Heart left ventricle (tissue), 16 donors: Measurements from ENCODE around the gene GPR15. TPM values are rescaled to one million over a fixed set of nuclear protein-coding genes. Genes with fewer than 3 reads are reported as not detected.

Experiments used
- ATAC-seq, 4 donors: fragments of 200-7000 bp; cut with Tn5 transposase; one replicate each; pipeline ENCODE4 v1.9.1; 2020 to 2022; ENCODE audit warnings: moderate library complexity in 4 of 4, mild to moderate bottlenecking in 3 of 4, moderate number of reproducible peaks in 1 of 4
- DNase-seq, 5 donors: peaks; one replicate each; pipeline ENCODE4 v3.0.0-alpha.2; 2020
- H3K27ac ChIP-seq, 12 donors: fragments of 200-600 bp; sonication (generic) in 4 of 12; one replicate each; pipeline versions ENCODE4 v1.5.0 to v1.8.0; 2016 to 2022; ENCODE audit warnings: mild to moderate bottlenecking in 2 of 12
- H3K27me3 ChIP-seq, 9 donors: fragments of 200-600 bp; sonication (generic) in 2 of 9; one replicate each; pipeline versions ENCODE4 v1.5.1 to v1.8.0; 2016 to 2022; ENCODE audit warnings: mild to moderate bottlenecking in 3 of 9
- H3K36me3 ChIP-seq, 9 donors: fragments of 200-600 bp; sonication (generic) in 2 of 9; one replicate each; pipeline versions ENCODE4 v1.5.0 to v1.8.0; 2018 to 2022; ENCODE audit warnings: mild to moderate bottlenecking in 2 of 9
- H3K4me1 ChIP-seq, 12 donors: fragments of 200-600 bp; sonication (generic) in 4 of 12; one replicate each; pipeline versions ENCODE4 v1.5.0 to v1.8.0; 2016 to 2022; ENCODE audit warnings: mild to moderate bottlenecking in 3 of 12
- H3K4me3 ChIP-seq, 12 donors: fragments of 200-600 bp; sonication (generic) in 4 of 12; one replicate each; pipeline versions ENCODE4 v1.5.0 to v1.8.0; 2017 to 2022; ENCODE audit warnings: mild to moderate bottlenecking in 9 of 12, moderate library complexity in 4 of 12
- H3K9me3 ChIP-seq, 12 donors: fragments of 200-600 bp; sonication (generic) in 4 of 12; one replicate each; pipeline versions ENCODE4 v1.5.0 to v1.8.0; 2016 to 2022; ENCODE audit warnings: mild to moderate bottlenecking in 1 of 12
- POLR2A ChIP-seq, 2 donors: fragments of 450-650 bp; IDR thresholded peaks; one replicate each; pipeline ENCODE4 v1.6.1; 2017; ENCODE audit warnings: antibody characterized with exemption in 2 of 2, mild to moderate bottlenecking in 2 of 2, moderate library complexity in 2 of 2
- WGBS, 4 donors: extraction: QIAGEN DNeasy Blood & Tissue Kit in 2 of 4; methylation state at CpG; one replicate each; pipeline versions ENCODE4 v1.1.5 to v1.1.7; 2013 to 2018; 5-methylcytosine and 5-hydroxymethylcytosine counted together
- intact Hi-C, 10 donors: fragments of 100-400 bp; cut with DNase I; formaldehyde crosslinking; loops; one replicate each; pipeline versions ENCODE4 v1.11.1 to v1.14.2; 2022
- polyA plus RNA-seq, 2 donors: library from polyadenylated mRNA; stranded (reverse); fragments of 200-250 nt; gene quantifications; one replicate each; pipeline ENCODE4 v1.2.3, GENCODE V29; 2013
- total RNA-seq, 9 donors: library from RNA; depleted of rRNA in 2 of 9; stranded (reverse); fragments of >200 nt in 2 of 9; fragmentation: NEBNext Ultra II Directional in 3 of 9; extraction: Animal tissue kit (Norgen Biotek cat#: 25700) in 3 of 9; gene quantifications; one replicate each; pipeline versions ENCODE4 v1.1.0 to v1.2.4, GENCODE V29; 2016 to 2023
- TF ChIP-seq, protein P1 (sequence below), 12 donors: fragments of 200-600 bp; sonication (generic) in 4 of 12; IDR thresholded peaks; one replicate each; pipeline versions ENCODE4 v1.5.0 to v1.8.0; 2018 to 2022; ENCODE audit warnings: antibody characterized with exemption in 12 of 12, mild to moderate bottlenecking in 5 of 12
- donor health status: ischemic (EF 13 %, LVEDD 7.1; RV severe dilation, severe dysfunction).
- donor health status: healthy with polysubstance abuse.
- donor health status: DM: no; HTN: yes; CAD: no.
- donor health status: DM: no; HTN: no; CAD: no.
- donor health status: ischemic (EF 25% LVEDD 6.9; RV normal size, moderate dysfunction).
- donor health status: ischemic (EF 25% LVEDD 5.7; RV mildly dilated, moderate dysfunction).
- donor health status: healthy.
- donor health status: DM: yes; HTN: yes; CAD: no.
- donor health status: ischemic (EF 35%, LVEDD 5.7; RV mildly dilated, moderate dysfunction).
- donor health status: nonischemic (EF 11% LVEDD 7.7; RV severe dilation, severe dysfunction).
- donor health status: DM: yes; HTN: yes; CAD: no.
- donor health status: PGD.
- donor health status: ischemic (EF 29% LVEDD 5.4; RV normal size, mild dysfunction).
- donor health status: nonischemic (EF 23%, LVEDD 6.1; RV moderate dilation, normal function).

GPR15 gene
- total and polyA plus RNA-seq, 11 donors = not detected

DNA sequence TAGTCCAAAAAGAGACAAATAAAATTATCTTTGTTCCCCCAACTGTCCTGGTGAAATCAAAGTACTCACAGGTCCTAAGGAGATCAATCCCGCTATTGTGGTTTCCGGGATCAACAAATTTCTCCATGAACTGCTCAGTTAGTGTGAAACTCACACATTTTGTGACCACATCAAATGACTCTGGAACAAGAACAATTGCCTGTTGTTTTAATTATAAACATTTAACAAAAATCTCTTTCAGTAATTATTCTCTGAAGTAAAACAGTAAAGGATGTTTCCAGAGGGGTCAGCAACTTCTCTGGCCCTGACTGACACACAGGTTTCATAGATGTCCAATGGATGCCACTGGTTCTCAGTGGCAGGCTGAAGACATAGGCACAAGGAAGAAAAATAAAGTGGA lies 13.0 kb upstream of the GPR15 start:
- no peak overlapping the region for H3K4me3 ChIP-seq
- H3K9me3 ChIP-seq = no peaks in the 10 kb centered on the region
- ATAC-seq = no peak
- H3K27me3 ChIP-seq = no peaks in the 10 kb centered on the region
- no peak overlapping the region for H3K27ac ChIP-seq
- DNase-seq = no peak
- TF ChIP-seq, protein P1, sequence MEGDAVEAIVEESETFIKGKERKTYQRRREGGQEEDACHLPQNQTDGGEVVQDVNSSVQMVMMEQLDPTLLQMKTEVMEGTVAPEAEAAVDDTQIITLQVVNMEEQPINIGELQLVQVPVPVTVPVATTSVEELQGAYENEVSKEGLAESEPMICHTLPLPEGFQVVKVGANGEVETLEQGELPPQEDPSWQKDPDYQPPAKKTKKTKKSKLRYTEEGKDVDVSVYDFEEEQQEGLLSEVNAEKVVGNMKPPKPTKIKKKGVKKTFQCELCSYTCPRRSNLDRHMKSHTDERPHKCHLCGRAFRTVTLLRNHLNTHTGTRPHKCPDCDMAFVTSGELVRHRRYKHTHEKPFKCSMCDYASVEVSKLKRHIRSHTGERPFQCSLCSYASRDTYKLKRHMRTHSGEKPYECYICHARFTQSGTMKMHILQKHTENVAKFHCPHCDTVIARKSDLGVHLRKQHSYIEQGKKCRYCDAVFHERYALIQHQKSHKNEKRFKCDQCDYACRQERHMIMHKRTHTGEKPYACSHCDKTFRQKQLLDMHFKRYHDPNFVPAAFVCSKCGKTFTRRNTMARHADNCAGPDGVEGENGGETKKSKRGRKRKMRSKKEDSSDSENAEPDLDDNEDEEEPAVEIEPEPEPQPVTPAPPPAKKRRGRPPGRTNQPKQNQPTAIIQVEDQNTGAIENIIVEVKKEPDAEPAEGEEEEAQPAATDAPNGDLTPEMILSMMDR (IDR thresholded peaks at IDR 0.05) = no peak
- no peak for TF ChIP-seq POLR2A (IDR thresholded peaks at IDR 0.05)
- intact Hi-C loops = loop anchor here in 1 of 10 donors (5.0 kb wide), 1 partner anchor 73 kb away; the partner anchor contains the start of gene CPOX
- peaks cover 0 to 70% (median 55%) of the 10 kb centered on the region in 9 donors for H3K36me3 ChIP-seq
- peaks cover 0 to 35% (median 26%) of the 10 kb centered on the region in 12 donors for H3K4me1 ChIP-seq
- 95 to 99% (median 97%) methylated on average over 2 of the region's 2 CpGs for WGBS, 4 donors

DNA sequence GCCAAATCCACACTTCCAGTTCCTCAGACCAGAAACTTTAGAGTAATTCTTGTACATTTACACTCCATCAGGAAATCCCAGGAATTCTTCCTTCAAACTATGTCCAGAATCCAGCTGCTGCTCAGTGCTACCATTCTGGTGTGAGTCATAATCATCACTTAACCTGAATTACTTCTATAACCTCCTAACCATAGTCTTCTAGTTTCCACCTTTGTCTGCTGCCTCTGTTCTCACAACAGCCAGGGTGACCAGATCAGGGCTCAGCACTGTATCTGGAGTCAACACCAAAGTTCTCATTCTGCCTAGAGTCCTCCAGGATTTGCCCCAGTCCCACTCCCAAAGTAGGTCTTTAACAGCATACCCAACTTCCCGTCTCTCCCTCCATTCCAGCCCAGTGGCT lies 12.4 kb upstream of the GPR15 start:
- no peak overlapping the region for H3K4me3 ChIP-seq
- no peak for ATAC-seq
- H3K4me1 ChIP-seq = peaks cover 0 to 33% (median 26%) of the 10 kb centered on the region in 12 donors
- no peak overlapping the region for H3K27ac ChIP-seq
- no peak for TF ChIP-seq POLR2A (IDR thresholded peaks at IDR 0.05)
- TF ChIP-seq, protein P1 (IDR thresholded peaks at IDR 0.05) = no peak
- WGBS, 4 donors = 92 to 100% (median 94%) methylated on average over 1 of the region's 1 CpG
- H3K36me3 ChIP-seq = peaks cover 0 to 65% (median 55%) of the 10 kb centered on the region in 9 donors
- no peaks in the 10 kb centered on the region for H3K27me3 ChIP-seq
- intact Hi-C loops = loop anchor here in 1 of 10 donors (5.0 kb wide), 1 partner anchor 73 kb away; the partner anchor contains the start of gene CPOX
- no peak for DNase-seq
- H3K9me3 ChIP-seq = no peaks in the 10 kb centered on the region

DNA sequence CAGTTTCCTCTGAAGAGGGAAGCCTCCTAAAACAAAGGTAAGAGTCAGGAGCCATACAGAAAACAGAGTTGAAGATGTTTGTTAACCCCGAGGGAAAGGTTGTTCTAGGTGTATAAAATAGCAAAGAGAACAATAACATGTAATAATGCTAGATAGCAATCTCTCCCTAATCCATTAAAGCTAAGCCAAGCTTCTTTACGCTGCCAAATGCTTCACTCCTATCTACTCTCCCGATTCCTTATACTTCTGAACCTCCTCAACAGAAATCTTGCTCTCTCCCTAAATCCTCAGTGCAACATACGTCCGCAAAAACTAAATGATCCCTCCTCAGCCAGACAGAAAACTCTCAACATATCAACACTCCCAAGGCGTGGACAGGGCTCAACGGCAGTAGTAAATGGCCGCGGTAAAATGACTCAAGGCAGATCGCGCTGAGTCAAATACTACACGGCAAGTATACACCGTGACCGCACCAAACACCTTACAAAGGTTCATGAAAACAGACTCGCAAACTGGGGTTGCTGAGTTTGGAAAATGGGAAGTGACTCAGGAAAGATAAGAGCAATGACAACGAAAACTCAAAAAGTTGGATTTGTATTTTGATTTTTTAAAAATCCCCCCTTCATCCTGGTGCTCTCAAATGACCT lies 9.8 kb upstream of the GPR15 start:
- peak overlapping the region; percentile 92 to 98 (median 95) for H3K27ac ChIP-seq
- H3K4me1 ChIP-seq = peaks cover 0 to 30% (median 20%) of the 10 kb centered on the region in 12 donors
- peaks cover 0 to 41% (median 31%) of the 10 kb centered on the region in 9 donors for H3K36me3 ChIP-seq
- H3K9me3 ChIP-seq = no peaks in the 10 kb centered on the region
- H3K4me3 ChIP-seq = peak overlapping the region; percentile 60 to 94 (median 74)
- WGBS, 4 donors = 0 to 1% (median 0%) methylated on average over 16 of the region's 16 CpGs
- peak; percentile 22 to 64 (median 40) for ATAC-seq
- peak in 4 of 5 donors; percentile 22 to 43 (median 28) for DNase-seq
- no peaks in the 10 kb centered on the region for H3K27me3 ChIP-seq
- no peak for TF ChIP-seq POLR2A (IDR thresholded peaks at IDR 0.05)
- TF ChIP-seq, protein P1 (IDR thresholded peaks at IDR 0.05) = no peak
- intact Hi-C loops = loop anchor here in 8 of 10 donors (2.0 to 10.0 kb wide), 6 partner anchors 70 to 1883 kb away; partner anchors contain the start of genes CPOX (in 8 of the 8), DCBLD2 (in 1 of the 8), LNP1 (in 1 of the 8) and TOMM70 (in 1 of the 8)
